Measurements from ENCODE around the gene KCNE1.

The KCNE1 gene

DNA sequence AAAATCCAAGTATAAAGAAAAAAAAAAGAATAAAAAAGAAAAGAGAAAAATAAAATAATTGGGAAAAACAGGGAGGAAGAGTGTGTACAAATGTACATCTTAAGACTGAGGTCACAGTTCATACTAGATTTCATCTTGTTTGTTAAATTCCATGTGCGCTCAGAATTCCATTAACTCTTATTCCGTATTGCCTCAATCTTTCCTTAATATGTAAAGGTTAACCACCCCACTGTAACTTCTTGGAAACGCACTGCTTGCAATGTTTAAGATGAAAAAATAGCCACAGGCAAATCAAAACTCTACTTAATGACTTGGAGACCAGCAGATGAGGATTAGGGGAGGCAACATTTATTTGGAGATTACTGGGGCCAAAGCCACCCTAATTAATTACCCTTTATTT is 23.9 kb upstream of the KCNE1 start:
- no peak for DNase-seq (ENCODE audit: low spot score)

DNA sequence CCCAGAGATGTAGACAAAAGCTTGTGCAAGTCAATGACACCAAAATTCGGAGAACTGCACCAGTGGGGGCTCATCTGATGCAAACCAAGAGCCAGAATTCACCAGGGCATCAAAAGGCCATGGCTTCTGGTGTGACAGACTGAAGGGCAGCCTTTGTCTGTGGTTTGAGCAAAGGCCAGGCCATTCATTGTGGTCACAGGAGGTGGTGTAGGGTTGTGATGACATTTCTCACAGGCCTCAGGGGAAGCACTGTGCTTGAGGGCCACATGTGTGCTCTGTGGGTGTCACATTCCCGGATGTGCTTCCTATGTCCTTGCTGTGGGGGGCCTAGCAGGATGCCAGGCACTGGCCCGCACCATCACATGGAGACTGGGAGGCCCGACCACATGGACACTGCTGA is 22.5 kb upstream of the KCNE1 start:
- no peak for DNase-seq (ENCODE audit: low spot score)

DNA sequence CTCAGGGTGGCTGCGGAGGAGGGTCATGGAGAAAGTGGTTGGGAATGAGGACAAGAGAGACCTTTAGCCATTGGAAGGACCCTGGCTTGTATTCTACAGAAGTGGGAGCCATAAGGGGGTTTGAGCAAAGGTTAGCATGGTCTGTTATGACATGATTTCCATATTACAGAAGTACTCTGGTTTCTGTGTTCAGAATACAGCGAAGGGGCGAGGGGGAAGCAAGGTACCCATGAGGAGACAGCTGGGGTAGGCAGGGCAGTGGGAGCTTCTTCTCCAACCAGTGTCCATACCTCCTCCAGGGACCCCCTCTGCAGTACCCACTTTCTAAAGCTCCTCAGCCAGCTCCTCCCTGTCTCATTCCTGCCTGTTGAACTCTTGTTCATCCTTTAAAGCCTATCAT is 21.9 kb upstream of the KCNE1 start:
- DNase-seq (ENCODE audit: low spot score) = no peak

DNA sequence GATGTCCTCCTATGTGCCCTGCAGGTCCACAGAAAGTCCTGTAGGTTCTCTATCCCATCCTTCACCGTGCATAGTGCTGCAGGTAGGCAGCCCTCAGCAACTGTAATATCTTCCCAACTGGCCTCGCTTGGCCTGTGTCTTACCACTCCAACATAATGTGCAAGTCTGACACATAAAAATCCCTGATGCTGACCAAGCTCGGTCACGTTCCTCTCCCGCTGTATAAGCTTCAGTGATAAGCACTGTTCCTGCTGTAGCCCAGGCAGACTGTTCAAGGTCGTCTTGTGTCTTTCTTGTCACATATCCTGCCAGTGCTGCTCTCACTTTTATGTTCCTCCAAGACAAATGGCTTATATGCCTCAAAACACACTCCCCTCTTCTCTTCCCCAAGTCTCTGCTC is 19.4 kb upstream of the KCNE1 start:
- DNase-seq (ENCODE audit: low spot score) = no peak

DNA sequence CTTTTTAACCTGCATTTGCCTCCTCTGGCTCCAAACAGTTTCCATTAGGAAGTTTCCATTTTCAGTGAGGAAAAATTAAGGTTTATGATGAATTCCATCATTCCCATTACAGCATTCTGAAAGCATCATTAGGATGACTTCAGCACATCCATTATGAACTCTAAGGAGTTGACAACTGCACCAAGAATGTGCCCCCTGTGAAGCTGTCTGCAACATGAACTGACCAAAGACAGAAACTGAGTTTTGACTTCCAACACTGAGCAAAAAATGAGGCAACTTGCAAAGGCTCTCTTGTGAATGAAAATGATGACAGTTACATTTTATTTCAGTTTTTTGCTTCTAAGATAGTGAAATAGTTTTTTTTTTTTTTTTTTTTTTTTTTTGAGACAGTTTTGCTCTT is 18.3 kb upstream of the KCNE1 start:
- no peak for DNase-seq (ENCODE audit: low spot score)

DNA sequence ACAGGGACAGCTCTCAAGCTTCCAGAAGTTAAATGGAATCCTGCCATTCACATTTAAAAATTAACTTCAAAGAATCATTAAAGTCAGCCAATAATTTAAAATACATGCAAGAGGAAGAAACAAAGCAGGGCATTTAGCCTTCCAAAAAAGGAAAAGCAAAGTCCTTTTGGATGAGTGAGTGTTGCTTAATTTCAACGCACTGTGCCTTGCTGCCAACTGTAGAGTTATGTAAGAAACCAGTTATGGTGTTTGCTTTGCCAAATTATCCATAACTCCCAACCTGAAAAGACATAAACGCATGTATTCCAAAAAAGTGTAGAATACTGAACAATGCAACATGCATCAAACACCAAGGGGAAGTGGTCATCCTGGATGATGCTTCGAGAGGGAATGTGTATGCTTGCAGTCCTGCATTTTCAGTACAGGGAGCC is 16.1 kb upstream of the KCNE1 start:
- DNase-seq (ENCODE audit: low spot score) = no peak

DNA sequence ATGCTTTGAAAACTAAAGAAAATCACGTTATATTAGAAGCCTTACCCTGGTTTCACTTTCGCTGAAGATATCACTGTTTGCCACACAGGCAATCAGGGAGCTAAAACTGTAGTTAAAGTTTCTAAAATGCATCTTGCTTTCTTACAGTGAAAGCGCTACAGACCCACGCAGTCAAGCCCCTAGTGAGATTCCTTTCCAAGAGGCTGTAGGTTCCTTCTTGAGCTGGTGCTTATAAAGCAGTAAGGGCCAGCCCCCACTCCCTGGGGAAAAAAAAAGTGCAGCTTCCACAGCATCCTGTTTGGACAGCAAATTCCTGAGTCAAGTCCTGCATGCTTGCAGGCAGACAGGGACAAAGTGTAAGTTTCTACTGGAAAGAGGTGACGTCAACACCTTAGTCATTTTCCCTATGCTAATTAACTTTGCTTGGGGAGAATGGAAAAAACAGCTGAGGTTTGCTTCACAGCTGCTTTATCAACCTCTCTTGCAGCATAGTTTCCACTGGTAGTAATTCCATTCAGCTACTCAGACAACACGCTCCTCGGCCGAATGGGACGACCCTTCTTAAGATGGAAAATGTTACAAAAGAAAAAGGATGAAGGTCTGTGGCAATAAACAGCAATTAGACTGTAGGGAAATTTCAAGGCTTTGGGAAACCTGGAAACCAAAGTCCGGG is 14.7 kb upstream of the KCNE1 start:
- no peak for DNase-seq (ENCODE audit: low spot score)

DNA sequence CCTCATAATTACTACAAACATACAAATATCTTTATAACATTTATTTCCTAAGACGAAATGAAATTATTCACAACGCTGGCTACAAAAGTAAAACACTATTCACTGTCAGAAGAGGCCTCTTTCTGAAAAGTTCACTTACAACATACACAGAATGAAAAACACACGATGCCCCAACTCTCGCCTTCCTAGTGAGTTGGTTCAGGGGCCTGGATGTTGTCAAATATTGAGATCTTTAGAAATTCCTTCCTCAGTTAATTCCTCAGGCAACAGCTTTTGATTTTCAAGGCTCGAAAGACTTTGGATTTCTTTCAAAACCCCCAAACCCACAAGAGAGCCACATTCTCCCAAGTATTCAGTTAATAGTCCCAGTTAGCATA is 14.2 kb upstream of the KCNE1 start:
- DNase-seq (ENCODE audit: low spot score) = no peak

DNA sequence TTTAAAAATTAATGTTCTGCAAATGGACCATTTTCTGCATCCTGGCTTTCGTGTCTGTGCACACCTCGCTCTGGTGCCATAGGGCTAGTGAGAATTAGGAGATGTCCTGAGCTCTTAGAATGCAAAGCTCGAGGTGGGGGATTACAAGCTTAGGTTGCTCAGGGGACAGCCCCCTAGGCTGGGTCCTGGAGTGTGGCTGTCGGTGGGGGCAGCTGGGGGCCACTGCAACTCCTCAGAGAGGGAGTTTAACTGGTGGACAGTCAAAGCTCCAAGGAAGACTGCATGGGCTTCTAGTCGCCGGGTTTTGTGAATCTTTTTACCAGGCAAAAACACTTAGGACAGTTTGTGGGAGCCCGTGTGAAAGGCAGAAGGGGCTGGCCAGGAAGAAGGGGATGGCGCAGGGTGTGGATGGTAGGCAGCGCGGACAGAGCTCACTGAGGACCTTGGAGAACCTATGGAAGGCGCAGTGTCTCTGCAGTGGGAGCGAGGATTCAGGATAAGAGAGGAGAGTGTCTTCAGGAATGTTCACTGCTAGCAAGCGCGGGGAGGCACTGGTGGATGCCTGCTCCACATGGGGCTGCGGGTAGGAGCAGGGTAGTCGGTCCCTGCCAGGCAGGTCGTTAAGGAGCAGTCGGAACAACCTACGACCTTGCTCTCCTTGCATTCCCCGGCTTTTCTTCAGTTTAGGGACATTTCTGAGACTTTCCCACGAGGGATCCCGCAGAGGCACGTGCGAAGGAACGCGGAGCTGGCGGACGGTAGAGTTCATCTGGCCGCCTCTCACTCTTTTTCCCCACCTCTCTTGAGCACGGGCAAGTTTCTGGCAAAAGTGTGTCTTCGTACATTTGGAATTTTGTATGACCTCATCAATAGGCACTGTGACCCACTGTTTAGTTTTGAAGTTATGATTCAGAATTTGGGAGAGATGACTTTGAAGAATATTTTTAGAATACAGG is 12.9 kb upstream of the KCNE1 start:
- DNase-seq (ENCODE audit: low spot score) = no peak

DNA sequence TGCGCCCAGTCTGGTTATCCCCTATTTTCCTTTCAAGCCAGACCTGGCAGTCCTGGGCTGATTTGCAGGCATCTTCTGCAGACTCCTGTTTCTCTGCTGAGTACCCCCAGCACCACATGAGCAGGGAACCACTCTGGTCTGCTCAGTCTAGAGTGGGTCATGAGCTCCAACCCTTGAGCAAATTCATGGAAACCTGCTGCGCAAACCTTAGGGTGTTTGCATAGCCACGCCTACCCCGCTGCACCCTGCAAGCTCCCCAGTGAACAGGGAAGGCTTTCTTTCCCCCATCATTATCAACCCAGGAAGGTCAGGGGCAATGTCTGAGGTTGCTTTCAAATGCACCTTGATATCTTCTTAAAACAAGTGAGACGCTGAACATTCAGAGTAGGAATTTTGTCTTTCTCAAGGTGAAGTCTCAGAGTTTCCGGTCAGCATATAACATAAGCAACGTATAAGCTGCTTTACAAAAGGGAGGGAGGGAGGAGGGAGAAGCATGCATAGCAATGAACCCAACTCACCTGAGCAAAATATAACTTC is 11.1 kb upstream of the KCNE1 start:
- no peak for DNase-seq (ENCODE audit: low spot score)

DNA sequence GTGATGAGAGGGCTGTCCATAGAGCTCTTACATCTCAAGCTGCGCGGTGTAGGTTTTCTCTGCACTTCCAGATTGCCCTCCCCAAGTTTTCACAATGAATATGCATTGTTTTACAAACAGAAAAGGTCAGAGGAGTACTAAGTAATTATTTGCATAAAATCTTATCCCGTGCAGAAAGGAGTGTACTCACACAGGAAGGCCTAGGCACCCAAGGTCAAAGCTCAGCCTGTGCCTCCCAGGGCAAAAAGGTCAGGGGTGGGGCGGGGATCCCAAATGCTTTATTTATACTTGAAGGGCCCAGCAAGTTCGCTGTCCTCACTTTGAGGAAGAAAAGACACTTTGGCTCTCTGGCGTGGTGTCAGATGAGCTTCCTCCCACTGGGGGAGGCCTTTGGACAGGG is 10.3 kb upstream of the KCNE1 start:
- no peak for DNase-seq (ENCODE audit: low spot score)

DNA sequence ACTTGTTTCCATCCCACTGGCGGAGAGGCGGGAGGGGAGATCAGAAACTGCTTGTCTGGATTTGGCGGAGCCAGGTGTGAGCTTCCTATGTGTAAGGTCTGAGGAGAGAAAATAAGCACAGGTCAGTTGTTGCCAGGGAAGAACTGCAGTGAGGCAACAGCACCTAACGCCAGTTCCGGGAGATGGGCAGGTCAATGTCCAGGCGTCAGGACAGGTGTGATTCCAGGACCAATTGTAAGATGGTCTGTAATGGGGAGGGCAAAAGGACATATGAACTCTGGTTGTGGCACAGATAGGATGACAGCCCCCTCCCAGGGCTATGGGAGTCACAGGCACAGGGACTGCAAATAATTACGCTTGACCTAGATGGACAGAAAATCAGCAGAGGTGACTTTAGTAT is 9.6 kb upstream of the KCNE1 start:
- DNase-seq (ENCODE audit: low spot score) = no peak

DNA sequence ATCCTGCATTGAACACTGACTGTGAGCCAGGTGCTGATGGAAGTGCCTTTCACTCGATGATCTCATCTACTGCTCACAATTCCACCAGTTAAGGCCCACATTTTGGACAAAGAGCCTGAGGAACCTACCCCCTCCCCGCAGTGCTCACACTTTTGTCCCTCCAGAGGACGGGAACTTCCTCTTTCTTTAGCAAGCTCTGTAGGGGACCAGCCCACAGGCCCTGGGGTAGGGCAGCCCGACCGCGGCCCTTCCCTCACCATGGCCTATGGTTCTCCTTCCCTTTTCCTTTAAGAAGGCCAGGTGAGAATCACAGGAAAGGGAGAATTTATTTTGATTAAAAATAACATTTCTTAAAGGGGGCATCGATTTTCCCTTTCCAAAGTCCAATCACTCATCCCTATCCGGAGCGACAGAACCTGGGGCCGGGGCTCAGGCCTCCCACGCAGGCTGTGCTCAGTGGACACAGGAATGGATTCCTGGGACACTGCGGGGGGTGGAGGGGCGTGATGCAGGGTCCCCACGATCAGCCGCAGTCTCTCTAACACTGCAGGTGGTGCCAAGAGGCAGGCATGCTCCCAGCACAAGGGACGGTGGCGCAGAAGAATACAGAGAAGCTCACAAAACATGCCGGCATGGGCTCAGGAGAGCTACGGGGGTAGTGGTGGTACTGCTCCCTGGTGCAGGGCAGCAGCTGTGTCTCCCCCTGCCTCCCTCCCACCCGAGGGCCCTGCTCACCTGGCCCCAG is 8.9 kb upstream of the KCNE1 start:
- DNase-seq (ENCODE audit: low spot score) = no peak

DNA sequence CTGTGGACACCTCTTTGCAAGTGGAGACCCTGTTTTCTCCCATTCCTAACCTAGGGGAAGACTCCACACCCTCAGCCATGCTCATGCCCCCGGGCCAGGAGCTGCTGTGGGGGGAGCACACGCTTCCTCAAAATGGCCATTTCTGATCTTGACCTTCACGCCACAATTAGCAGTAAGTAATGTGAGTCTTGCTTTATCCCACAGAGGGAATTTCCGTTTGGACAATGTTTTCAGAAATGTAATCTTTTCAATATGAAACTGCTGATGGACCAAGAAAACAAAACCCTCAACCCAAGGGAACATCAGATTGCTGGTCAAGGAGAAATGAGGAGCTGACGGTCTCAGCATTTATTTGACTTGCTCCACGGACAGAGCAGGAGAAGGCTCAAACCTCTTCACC is 8.3 kb upstream of the KCNE1 start:
- DNase-seq (ENCODE audit: low spot score) = no peak

DNA sequence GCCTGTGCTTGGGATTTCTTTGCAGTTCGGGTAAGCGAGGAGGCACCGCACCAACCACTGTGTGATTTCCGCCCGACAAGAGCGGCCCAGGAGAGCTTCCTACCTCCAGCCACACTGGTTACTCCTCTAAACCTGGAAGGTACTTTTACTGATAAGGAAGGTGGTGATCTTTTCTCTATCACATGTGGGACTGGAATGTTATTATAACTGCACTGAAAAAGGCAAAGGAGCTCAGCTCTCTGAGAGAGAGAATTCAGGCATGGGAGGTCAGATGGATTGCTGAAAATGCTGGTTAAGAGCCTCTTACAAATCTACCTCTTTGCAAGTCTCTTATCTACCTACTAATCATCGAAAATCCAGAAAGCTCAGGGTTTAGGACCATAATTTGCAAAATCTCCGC is 7.7 kb upstream of the KCNE1 start:
- DNase-seq (ENCODE audit: low spot score) = no peak

DNA sequence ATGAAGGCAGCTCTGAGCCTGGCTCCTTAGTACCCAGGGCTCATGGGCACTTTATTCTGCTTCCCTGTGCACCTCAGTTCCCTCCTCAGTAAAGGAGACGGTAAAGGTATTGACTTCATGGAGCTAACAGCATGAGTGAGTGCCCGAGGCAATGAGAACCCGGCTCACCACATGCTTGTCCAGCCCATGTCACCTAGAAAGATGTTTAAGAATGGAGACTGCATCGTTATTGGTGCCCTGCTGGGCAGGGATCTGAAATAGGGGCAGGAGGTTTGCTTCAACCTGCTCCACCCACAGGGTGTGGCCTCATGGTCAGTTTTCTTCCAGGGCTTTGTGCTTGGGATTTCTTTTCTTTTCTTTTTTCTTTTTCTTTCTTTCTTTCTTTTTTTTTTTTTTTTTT is 7.0 kb upstream of the KCNE1 start:
- DNase-seq (ENCODE audit: low spot score) = no peak

DNA sequence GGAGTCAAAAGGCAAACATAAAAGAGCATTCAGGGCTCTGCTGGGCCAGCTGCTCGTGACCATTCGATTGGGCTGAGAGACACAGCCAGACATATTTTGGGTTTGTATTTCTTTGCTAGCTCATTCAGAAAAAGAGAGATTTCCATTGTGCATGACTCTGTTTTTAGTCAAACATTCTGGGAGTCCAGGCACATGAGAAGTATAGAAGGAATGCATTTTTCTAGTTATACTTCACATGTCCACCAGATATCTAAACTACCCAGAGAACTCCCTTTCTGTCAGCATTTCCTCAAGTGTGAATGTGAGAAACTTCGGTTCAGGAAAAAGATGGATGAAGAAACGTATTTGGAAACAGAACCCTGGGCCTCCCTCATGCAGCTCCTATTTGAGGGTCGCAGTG is 6.3 kb upstream of the KCNE1 start:
- DNase-seq (ENCODE audit: low spot score) = no peak

DNA sequence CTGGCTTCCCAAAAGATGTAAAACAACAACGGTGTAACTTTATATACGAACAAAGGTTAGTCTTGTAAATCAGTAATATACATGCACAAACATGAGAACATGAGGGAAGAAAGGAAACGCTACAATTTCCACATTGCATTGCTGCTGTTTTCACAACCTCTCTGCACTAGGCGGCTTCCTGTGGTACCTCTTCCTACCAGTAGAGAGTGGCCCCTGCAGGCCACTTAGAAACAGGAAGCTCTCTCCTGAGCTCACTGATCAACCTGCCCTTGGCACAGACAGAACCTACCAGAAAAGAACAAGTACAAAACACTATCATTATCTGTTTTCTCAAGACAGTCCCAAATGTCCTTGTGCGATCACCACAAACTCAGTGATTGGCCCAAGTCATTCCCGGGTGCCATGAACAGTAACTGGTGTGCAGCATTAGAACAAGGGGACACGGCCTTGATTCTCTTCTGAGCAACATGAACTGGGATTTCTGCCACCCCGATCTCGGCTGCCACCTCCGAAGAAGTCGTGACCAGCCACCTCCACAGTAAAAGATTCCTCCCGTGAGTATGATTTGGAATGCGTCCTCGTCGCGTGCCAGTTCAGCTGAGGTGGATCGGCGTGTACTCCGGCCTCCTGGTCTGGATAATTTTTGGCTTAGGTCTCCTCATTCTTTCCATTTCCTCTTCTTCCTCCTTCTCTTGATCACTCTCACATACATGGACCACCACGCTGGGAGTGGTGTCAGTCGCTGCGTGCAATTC is 5.7 kb upstream of the KCNE1 start:
- DNase-seq (ENCODE audit: low spot score) = no peak

DNA sequence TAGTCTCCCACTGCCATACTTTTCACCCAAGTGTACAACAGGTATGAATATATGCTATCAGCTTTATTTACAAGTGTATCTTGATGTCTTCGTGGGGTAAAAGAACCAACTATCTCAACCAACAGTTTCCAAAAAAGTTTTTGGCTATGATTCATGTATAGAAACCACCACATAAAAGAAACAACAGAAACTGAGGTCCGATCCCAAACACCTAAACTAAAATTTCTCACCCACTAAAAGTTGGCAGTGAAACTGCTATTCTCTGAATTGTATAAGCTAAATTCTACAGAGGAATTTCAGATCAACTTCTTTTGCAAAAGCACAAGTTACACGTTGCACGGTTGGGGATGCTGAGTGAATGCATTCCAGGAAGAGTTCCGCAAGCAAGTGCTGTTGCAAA is 5.0 kb upstream of the KCNE1 start:
- no peak for DNase-seq (ENCODE audit: low spot score)

DNA sequence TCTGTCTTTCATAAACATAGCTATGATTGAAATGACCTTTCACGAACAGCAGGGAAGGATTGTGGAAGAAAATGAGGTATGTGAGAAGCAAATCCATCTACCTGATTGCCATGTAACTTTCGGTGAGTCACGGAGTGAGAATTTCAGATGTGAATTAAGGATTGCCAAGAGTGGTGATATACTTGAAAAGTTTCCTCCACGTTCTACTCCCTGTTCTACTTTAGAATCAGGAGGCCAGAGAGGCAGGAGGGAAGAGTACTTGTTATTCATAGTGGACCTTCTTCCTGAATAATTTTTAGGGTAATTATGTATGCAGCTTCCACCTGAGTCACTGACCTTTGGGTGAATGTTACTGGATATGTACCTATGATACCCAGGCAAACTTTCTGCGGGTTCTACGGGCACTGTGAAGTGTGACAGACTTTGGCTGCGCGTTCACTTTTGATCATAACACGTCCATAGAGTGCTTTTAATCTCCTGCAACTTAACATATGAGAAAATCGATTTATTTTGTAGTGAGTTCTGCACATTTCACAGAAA is 2.6 kb upstream of the KCNE1 start:
- DNase-seq (ENCODE audit: low spot score) = no peak

DNA sequence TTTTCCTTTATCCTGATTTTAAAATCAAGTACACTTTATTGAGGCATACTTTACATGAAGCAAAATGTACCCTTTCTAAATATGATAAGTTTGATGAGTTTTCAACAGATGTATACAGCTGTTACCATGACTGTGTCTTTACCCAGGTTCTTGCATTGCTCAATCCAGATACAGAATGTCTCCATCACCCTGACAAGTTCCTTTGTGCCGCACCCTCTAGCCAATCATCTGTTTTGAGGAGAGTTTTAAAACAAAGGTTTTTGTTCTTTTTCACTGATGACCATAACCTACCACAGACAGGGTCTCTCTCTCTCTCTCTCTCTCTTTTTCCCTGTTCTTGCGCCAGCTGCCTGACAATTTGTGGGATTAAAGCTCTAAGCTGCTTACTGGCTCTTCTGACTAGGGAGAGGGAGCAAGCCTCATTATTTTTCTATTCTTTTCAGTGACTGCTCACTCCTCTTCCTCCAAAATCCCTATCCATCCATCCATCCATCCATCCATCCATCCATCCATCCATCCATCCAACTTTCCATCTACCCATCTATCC is 1.2 kb upstream of the KCNE1 start:
- no peak for DNase-seq (ENCODE audit: low spot score)
